ENCODE data around the gene ADPRS. TPM values are rescaled to one million over a fixed set of nuclear protein-coding genes. Genes with fewer than 3 reads are reported as not detected.

Gene ADPRS
- total RNA-seq, 2 donors from 2014 or later = 30.4 to 33.0 TPM

DNA sequence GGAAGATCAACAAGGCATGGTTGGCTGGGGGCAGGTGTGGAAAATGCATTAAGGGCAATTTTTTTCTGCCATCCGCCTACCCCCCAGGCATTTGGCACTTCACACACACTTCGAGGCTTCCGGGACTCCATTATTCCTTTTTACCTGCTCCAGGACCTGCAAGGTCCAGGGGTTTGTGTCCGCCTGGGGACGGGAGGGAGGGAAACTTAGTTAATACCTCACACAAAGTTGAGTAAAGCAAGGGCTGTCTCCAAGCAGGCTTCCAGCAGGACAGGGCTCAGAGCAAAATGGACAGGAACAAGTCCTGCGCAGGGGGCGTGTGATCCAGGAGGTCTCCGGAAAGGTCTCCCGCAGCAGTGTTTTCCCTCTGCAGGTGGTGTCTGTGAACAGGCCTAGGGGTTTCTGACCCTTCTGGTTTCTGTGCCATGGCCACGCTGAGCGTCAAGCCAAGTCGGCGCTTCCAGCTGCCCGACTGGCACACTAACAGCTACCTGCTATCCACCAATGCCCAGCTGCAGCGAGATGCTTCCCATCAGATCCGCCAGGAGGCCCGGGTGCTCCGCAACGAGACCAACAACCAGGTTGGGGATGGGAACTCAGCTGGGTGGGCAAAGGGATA lies 4.1 kb upstream of the ADPRS start:
- Histone ChIP-seq H3K4me3 (peak overlapping the region; percentile 29), H3K4me1 (no peaks in the 10 kb centered on the region), H3K27me3 (no peaks in the 10 kb centered on the region), H3K36me3 (no peaks in the 10 kb centered on the region), H3K27ac (no peak overlapping the region), H3K9ac (ENCODE audit: low read depth in 2 of 2, low read length in 2 of 2) (no peak overlapping the region), H3K9me3 (no peaks in the 10 kb centered on the region)
- no peak for DNase-seq
- intact Hi-C loops (cut with DNase I) = loop anchor here (10.0 kb wide), 1 partner anchor 150 kb away; the partner anchor contains the start of gene AGO3
- TF ChIP-seq CTCF (IDR thresholded peaks at IDR 0.05) = no peak

- Histone ChIP-seq H3K9me3 (no peaks in the 10 kb centered on the region), H3K27me3 (no peaks in the 10 kb centered on the region), H3K9ac (ENCODE audit: low read depth in 2 of 2, low read length in 2 of 2) (no peak overlapping the region), H3K36me3 (no peaks in the 10 kb centered on the region), H3K4me1 (no peaks in the 10 kb centered on the region), H3K27ac (no peak overlapping the region), H3K4me3 (no peak overlapping the region)
- intact Hi-C loops (cut with DNase I) = loop anchor here (10.0 kb wide), 1 partner anchor 150 kb away; the partner anchor contains the start of gene AGO3
- DNase-seq = no peak
- no peak for TF ChIP-seq CTCF (IDR thresholded peaks at IDR 0.05)
These were observed 3.6 kb upstream of the ADPRS start for GRCh38 chr1:36085126-36085525.

DNA sequence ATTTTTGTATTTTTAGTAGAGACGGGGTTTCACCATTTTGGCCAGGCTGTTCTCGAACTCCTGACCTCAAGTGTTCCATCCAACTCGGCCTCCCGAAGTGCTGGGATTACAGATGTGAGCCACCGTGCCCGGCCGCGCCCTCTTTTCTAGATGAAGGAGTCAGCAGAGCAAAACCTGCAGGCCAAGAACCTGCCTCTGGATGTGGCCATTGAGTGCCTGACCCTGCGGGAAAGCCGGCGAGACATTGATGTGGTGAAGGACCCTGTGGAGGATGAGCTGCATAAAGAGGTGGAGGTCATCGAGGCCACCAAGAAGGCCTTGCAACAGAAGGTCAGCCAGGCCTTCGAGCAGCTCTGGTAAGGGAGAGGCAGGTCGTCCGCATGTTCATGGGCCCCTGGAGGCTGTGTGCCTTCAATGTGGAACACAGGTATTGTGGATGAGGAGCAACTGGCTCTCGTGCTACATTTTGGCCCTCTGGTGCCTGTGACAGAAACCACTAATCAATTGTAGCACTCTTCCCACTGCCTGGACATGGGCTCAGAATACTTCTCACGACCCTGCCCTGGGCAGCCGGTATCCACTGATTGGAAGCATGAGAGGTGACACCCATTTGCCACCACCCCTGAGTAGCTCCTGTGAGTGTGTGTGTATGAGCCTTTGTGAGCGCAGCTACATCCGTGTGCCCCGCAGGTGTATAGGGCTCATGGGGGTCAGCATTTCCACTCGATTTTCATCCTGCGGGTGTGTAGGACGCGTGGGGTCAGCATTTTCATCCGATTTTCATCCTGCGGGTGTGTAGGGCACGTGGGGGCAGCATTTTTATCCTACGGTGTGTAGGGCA lies 2.8 kb upstream of the ADPRS start:
- Histone ChIP-seq H3K9me3 (no peaks in the 10 kb centered on the region), H3K27ac (no peak overlapping the region), H3K4me3 (no peak overlapping the region), H3K4me1 (no peaks in the 10 kb centered on the region), H3K27me3 (no peaks in the 10 kb centered on the region), H3K9ac (ENCODE audit: low read depth in 2 of 2, low read length in 2 of 2) (no peak overlapping the region), H3K36me3 (no peaks in the 10 kb centered on the region)
- no peak for TF ChIP-seq CTCF (IDR thresholded peaks at IDR 0.05)
- DNase-seq = no peak
- intact Hi-C loops (cut with DNase I) = loop anchor here (10.0 kb wide), 1 partner anchor 151 kb away; the partner anchor contains the start of gene AGO3

- no peak for DNase-seq
- intact Hi-C loops (cut with DNase I) = loop anchor here (10.0 kb wide), 1 partner anchor 152 kb away; the partner anchor contains the start of gene AGO3
- Histone ChIP-seq H3K4me1 (no peaks in the 10 kb centered on the region), H3K9me3 (no peaks in the 10 kb centered on the region), H3K36me3 (no peaks in the 10 kb centered on the region), H3K27me3 (no peaks in the 10 kb centered on the region), H3K27ac (no peak overlapping the region), H3K9ac (ENCODE audit: low read depth in 2 of 2, low read length in 2 of 2) (no peak overlapping the region), H3K4me3 (no peak overlapping the region)
- no peak for TF ChIP-seq CTCF (IDR thresholded peaks at IDR 0.05)
These were observed 2.0 kb upstream of the ADPRS start for GRCh38 chr1:36086529-36087232.

All from colonic mucosa (tissue), 4 donors.